NCI-H1436 treated with DMSO at 0.1 percent for 48 hours (cell line): ENCODE results near the gene ACER1.
"Not testable (repeated sequence)": the region's sequence is repeated elsewhere in the genome, so short reads cannot be mapped to it uniquely, and the experiment has no call there.

Experiments
- DNase-seq: peaks from one replicate; lab custom pipeline; 2025; lab: John Stamatoyannopoulos, UW

Gene ACER1

GRCh38 chr19:6287269-6287885, 46.0 kb downstream of the ACER1 start:
- DNase-seq: no peak

- no peak for DNase-seq
Measured at GRCh38 chr19:6286676-6287075, 46.7 kb downstream of the ACER1 start.

GRCh38 chr19:6282393-6282792, 51.0 kb downstream of the ACER1 start:
- DNase-seq: not testable (repeated sequence)

- DNase-seq: peak; percentile 41
Measured at GRCh38 chr19:6279931-6280591, 53.4 kb downstream of the ACER1 start, which contains the start of gene MLLT1. MLLT1 (minus strand) TSS chr19:6279975; CDS start chr19:6279784, 191 bp downstream.

GRCh38 chr19:6279620-6279930, 53.8 kb downstream of the ACER1 start:
- no peak for DNase-seq

GRCh38 chr19:6278740-6279619, 54.4 kb downstream of the ACER1 start:
- DNase-seq: no peak

- no peak for DNase-seq
Measured at GRCh38 chr19:6278051-6278450, 55.4 kb downstream of the ACER1 start.

- DNase-seq: no peak
Measured at GRCh38 chr19:6276447-6276846, 57.0 kb downstream of the ACER1 start.

- no peak for DNase-seq
Measured at GRCh38 chr19:6275170-6275744, 58.2 kb downstream of the ACER1 start.

GRCh38 chr19:6274756-6275155, 58.7 kb downstream of the ACER1 start:
- no peak for DNase-seq

- DNase-seq: no peak
Measured at GRCh38 chr19:6273701-6274601, 59.5 kb downstream of the ACER1 start.

GRCh38 chr19:6272913-6273600, 60.4 kb downstream of the ACER1 start:
- no peak for DNase-seq

- DNase-seq: no peak
Measured at GRCh38 chr19:6272411-6272791, 61.0 kb downstream of the ACER1 start.

GRCh38 chr19:6271721-6272410, 61.5 kb downstream of the ACER1 start:
- no peak for DNase-seq

GRCh38 chr19:6271251-6271650, 62.2 kb downstream of the ACER1 start:
- no peak for DNase-seq

GRCh38 chr19:6270822-6271221, 62.6 kb downstream of the ACER1 start:
- DNase-seq: no peak

- DNase-seq: no peak
Measured at GRCh38 chr19:6270076-6270745, 63.2 kb downstream of the ACER1 start.

- no peak for DNase-seq
Measured at GRCh38 chr19:6269101-6269886, 64.1 kb downstream of the ACER1 start.

GRCh38 chr19:6268382-6268771, 65.0 kb downstream of the ACER1 start:
- DNase-seq: no peak
